ENCODE measurements around the gene CD180. TPM values are rescaled to one million over a fixed set of nuclear protein-coding genes. Genes with fewer than 3 reads are reported as not detected.
A peak's percentile ranks its signal among the peaks of the same experiment; 100 is the strongest.

Gene CD180
- total RNA-seq, 2 experiments from 2014 or later: not detected

DNA sequence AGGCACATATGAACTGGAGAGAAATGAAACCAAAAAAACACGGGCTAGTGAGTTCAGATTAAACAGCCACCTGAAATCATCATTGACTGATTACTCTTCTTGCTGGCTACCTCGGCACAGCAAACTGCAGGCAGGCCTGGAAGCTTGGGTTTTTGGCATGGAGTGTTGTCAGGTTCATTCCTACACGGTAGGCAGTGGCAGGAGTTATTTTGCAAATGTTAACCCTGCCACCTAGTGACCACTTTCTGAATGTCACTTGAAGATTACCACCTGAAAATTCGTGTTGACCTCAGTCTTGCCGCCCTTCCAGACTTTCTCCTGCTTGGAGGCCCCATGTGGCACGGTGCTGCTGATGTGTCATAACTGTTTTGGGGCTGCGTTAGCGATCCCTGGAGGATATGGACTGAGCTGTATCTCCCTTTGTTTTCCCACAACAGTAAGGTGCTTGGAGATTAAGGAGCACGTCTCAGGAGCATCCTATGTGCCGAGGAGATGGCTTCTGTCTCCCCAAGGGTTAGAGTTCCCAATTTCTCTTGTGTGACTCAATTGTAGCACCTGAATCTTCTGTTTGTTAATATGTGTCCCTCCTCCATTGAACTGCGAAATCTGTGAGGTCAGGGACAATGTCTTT is 12.7 kb upstream of the CD180 start:
- H3K27ac Mint-ChIP-seq: peak overlapping the region; percentile 25
- H3K9me3 Mint-ChIP-seq: no peaks in the 10 kb centered on the region
- peaks cover 2% of the 10 kb centered on the region for H3K27me3 Mint-ChIP-seq

GRCh38 chr5:67208403-67208802 is 11.8 kb upstream of the CD180 start:
- peaks cover 2% of the 10 kb centered on the region for H3K27me3 Mint-ChIP-seq
- H3K27ac Mint-ChIP-seq: peak overlapping the region; percentile 72
- H3K36me3 Mint-ChIP-seq (ENCODE audit: low read depth): peaks cover 4% of the 10 kb centered on the region
- TF ChIP-seq, protein P1, sequence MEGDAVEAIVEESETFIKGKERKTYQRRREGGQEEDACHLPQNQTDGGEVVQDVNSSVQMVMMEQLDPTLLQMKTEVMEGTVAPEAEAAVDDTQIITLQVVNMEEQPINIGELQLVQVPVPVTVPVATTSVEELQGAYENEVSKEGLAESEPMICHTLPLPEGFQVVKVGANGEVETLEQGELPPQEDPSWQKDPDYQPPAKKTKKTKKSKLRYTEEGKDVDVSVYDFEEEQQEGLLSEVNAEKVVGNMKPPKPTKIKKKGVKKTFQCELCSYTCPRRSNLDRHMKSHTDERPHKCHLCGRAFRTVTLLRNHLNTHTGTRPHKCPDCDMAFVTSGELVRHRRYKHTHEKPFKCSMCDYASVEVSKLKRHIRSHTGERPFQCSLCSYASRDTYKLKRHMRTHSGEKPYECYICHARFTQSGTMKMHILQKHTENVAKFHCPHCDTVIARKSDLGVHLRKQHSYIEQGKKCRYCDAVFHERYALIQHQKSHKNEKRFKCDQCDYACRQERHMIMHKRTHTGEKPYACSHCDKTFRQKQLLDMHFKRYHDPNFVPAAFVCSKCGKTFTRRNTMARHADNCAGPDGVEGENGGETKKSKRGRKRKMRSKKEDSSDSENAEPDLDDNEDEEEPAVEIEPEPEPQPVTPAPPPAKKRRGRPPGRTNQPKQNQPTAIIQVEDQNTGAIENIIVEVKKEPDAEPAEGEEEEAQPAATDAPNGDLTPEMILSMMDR (IDR thresholded peaks at IDR 0.05): no peak
- ChIA-PET CTCF (interaction anchor here (0.6 to 16.0 kb wide), 13 partner anchors 8 to 394 kb away, joined by 3 to 349 read pairs (median 4); no protein-coding TSS in a partner anchor), POLR2A (interaction anchor here (1.9 to 5.1 kb wide), 2 partner anchors 43 to 49 kb away, joined by 8 to 44 read pairs; no protein-coding TSS in a partner anchor)
- DNase-seq: no peak
- peaks cover 59% of the 10 kb centered on the region for H3K4me1 Mint-ChIP-seq (ENCODE audit: low read depth)
- no peak overlapping the region for H3K4me3 Mint-ChIP-seq
- intact Hi-C loops (cut with micrococcal nuclease): loop anchor here (10.0 kb wide), 1 partner anchor 204 kb away; no protein-coding TSS in a partner anchor
- H3K9me3 Mint-ChIP-seq: no peaks in the 10 kb centered on the region
- no peak for ATAC-seq

More for the DNA sequence above, 12.7 kb upstream of the CD180 start:
- ChIA-PET CTCF (interaction anchor here (0.6 to 16.0 kb wide), 17 partner anchors 9 to 395 kb away, joined by 3 to 349 read pairs (median 4); no protein-coding TSS in a partner anchor), POLR2A (interaction anchor here (5.1 kb wide), 1 partner anchor 44 kb away, joined by 44 read pairs; no protein-coding TSS in a partner anchor)
- H3K4me1 Mint-ChIP-seq (ENCODE audit: low read depth): peaks cover 55% of the 10 kb centered on the region
- TF ChIP-seq, protein P1 (IDR thresholded peaks at IDR 0.05): peak; percentile 87
- DNase-seq (peak; percentile 71), ATAC-seq (peak; percentile 52)
- intact Hi-C loops (cut with micrococcal nuclease): loop anchor here (1.0 to 10.0 kb wide), 2 partner anchors 52 to 204 kb away; no protein-coding TSS in a partner anchor
- peaks cover 4% of the 10 kb centered on the region for H3K36me3 Mint-ChIP-seq (ENCODE audit: low read depth)
- no peak overlapping the region for H3K4me3 Mint-ChIP-seq

DNA sequence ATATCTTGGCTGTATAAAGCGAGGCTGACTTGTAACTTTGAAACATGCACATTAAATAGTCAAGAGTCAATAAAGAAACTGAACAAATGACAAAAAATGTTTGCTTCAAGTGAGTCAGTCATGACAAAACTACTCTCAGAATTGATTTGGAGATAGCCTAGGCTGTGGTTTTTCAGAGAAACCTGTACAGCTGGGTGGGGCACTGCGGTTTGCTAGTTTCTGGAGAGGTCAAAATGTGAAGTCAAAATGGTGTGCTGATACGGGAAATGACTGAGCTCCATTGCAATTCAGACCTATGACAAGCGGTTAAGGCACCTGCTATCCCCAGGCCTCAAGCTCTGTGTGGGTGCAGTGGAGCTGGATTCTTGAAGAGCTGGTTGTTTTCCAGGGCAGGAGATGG is 10.3 kb upstream of the CD180 start:
- ChIA-PET CTCF (interaction anchor here (0.6 to 16.0 kb wide), 13 partner anchors 9 to 392 kb away, joined by 3 to 349 read pairs (median 4); partner anchors contain the start of gene CD180), POLR2A (interaction anchor here (0.6 to 5.1 kb wide), 11 partner anchors 9 to 876 kb away, joined by 3 to 44 read pairs (median 4); partner anchors contain the start of gene CD180)
- TF ChIP-seq, protein P1 (IDR thresholded peaks at IDR 0.05): no peak
- Mint-ChIP-seq H3K4me3 (peak overlapping the region; percentile 59), H3K36me3 (ENCODE audit: low read depth) (peaks cover 4% of the 10 kb centered on the region), H3K4me1 (ENCODE audit: low read depth) (peaks cover 72% of the 10 kb centered on the region), H3K27me3 (peaks cover 2% of the 10 kb centered on the region), H3K27ac (peak overlapping the region; percentile 89), H3K9me3 (no peaks in the 10 kb centered on the region)
- intact Hi-C loops (cut with micrococcal nuclease): loop anchor here (2.0 to 10.0 kb wide), 2 partner anchors 40 to 202 kb away; no protein-coding TSS in a partner anchor
- ATAC-seq: peak; percentile 87
- DNase-seq: peak; percentile 96

DNA sequence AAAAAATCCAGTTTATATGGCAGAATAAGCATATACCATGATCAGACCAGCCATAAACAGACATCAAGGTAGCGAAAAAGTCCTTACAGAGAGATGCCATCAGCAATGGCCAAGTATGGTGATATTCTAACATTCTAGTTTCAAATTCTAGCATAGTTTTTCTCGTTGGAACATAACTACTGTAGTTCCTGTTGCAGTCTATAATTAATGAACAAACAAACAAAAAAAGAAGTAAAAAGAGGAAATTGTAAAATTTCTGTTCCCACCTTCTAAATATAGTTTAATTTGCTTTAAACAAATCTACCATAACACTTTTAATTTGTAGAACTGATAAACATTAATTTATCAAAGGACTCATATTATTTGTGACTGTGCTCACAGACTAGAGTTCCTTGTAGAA is 9.9 kb upstream of the CD180 start:
- intact Hi-C loops (cut with micrococcal nuclease): loop anchor here (2.0 to 10.0 kb wide), 2 partner anchors 40 to 202 kb away; no protein-coding TSS in a partner anchor
- peaks cover 74% of the 10 kb centered on the region for H3K4me1 Mint-ChIP-seq (ENCODE audit: low read depth)
- ChIA-PET POLR2A (interaction anchor here (0.6 to 5.1 kb wide), 7 partner anchors 10 to 875 kb away, joined by 3 to 44 read pairs (median 5); partner anchors contain the start of gene CD180), CTCF (interaction anchor here (0.6 to 16.0 kb wide), 12 partner anchors 8 to 392 kb away, joined by 3 to 349 read pairs (median 4); no protein-coding TSS in a partner anchor)
- TF ChIP-seq, protein P1 (IDR thresholded peaks at IDR 0.05): no peak
- H3K27me3 Mint-ChIP-seq: peaks cover 2% of the 10 kb centered on the region
- peaks cover 4% of the 10 kb centered on the region for H3K36me3 Mint-ChIP-seq (ENCODE audit: low read depth)
- no peaks in the 10 kb centered on the region for H3K9me3 Mint-ChIP-seq
- peak overlapping the region; percentile 59 for H3K4me3 Mint-ChIP-seq
- ATAC-seq (no peak), DNase-seq (no peak)
- H3K27ac Mint-ChIP-seq: peak overlapping the region; percentile 89
